ENCODE measurements around the gene CAMTA1. TPM values are rescaled to one million over a fixed set of nuclear protein-coding genes. Genes with fewer than 3 reads are reported as not detected.

The CAMTA1 gene
- total and polyA plus RNA-seq, 9 of the 15 experiments (the other 6 are each of a cell fraction or from before 2014, with no cell fraction given), result 43.9 to 161 (median 65.9) TPM

GRCh38 chr1:7721940-7722669 lies 936.9 kb downstream of the CAMTA1 start (continued):
- TF ChIP-seq, protein P1, sequence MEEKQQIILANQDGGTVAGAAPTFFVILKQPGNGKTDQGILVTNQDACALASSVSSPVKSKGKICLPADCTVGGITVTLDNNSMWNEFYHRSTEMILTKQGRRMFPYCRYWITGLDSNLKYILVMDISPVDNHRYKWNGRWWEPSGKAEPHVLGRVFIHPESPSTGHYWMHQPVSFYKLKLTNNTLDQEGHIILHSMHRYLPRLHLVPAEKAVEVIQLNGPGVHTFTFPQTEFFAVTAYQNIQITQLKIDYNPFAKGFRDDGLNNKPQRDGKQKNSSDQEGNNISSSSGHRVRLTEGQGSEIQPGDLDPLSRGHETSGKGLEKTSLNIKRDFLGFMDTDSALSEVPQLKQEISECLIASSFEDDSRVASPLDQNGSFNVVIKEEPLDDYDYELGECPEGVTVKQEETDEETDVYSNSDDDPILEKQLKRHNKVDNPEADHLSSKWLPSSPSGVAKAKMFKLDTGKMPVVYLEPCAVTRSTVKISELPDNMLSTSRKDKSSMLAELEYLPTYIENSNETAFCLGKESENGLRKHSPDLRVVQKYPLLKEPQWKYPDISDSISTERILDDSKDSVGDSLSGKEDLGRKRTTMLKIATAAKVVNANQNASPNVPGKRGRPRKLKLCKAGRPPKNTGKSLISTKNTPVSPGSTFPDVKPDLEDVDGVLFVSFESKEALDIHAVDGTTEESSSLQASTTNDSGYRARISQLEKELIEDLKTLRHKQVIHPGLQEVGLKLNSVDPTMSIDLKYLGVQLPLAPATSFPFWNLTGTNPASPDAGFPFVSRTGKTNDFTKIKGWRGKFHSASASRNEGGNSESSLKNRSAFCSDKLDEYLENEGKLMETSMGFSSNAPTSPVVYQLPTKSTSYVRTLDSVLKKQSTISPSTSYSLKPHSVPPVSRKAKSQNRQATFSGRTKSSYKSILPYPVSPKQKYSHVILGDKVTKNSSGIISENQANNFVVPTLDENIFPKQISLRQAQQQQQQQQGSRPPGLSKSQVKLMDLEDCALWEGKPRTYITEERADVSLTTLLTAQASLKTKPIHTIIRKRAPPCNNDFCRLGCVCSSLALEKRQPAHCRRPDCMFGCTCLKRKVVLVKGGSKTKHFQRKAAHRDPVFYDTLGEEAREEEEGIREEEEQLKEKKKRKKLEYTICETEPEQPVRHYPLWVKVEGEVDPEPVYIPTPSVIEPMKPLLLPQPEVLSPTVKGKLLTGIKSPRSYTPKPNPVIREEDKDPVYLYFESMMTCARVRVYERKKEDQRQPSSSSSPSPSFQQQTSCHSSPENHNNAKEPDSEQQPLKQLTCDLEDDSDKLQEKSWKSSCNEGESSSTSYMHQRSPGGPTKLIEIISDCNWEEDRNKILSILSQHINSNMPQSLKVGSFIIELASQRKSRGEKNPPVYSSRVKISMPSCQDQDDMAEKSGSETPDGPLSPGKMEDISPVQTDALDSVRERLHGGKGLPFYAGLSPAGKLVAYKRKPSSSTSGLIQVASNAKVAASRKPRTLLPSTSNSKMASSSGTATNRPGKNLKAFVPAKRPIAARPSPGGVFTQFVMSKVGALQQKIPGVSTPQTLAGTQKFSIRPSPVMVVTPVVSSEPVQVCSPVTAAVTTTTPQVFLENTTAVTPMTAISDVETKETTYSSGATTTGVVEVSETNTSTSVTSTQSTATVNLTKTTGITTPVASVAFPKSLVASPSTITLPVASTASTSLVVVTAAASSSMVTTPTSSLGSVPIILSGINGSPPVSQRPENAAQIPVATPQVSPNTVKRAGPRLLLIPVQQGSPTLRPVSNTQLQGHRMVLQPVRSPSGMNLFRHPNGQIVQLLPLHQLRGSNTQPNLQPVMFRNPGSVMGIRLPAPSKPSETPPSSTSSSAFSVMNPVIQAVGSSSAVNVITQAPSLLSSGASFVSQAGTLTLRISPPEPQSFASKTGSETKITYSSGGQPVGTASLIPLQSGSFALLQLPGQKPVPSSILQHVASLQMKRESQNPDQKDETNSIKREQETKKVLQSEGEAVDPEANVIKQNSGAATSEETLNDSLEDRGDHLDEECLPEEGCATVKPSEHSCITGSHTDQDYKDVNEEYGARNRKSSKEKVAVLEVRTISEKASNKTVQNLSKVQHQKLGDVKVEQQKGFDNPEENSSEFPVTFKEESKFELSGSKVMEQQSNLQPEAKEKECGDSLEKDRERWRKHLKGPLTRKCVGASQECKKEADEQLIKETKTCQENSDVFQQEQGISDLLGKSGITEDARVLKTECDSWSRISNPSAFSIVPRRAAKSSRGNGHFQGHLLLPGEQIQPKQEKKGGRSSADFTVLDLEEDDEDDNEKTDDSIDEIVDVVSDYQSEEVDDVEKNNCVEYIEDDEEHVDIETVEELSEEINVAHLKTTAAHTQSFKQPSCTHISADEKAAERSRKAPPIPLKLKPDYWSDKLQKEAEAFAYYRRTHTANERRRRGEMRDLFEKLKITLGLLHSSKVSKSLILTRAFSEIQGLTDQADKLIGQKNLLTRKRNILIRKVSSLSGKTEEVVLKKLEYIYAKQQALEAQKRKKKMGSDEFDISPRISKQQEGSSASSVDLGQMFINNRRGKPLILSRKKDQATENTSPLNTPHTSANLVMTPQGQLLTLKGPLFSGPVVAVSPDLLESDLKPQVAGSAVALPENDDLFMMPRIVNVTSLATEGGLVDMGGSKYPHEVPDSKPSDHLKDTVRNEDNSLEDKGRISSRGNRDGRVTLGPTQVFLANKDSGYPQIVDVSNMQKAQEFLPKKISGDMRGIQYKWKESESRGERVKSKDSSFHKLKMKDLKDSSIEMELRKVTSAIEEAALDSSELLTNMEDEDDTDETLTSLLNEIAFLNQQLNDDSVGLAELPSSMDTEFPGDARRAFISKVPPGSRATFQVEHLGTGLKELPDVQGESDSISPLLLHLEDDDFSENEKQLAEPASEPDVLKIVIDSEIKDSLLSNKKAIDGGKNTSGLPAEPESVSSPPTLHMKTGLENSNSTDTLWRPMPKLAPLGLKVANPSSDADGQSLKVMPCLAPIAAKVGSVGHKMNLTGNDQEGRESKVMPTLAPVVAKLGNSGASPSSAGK (IDR thresholded peaks at IDR 0.05), result no peak
